ENCODE results near the gene SYCP2.

SYCP2 gene

GRCh38 chr20:59850018-59850641 is 83.3 kb downstream of the SYCP2 start:
- H3K27ac ChIP-seq: no peak overlapping the region
- no peak for TF ChIP-seq ZFX (IDR thresholded peaks at IDR 0.05; ENCODE audit: borderline replicate concordance)
- TF ChIP-seq CTCF (IDR thresholded peaks at IDR 0.05): peak; percentile 74

GRCh38 chr20:59848182-59848581 is 85.3 kb downstream of the SYCP2 start:
- no peak overlapping the region for H3K27ac ChIP-seq
- no peak for TF ChIP-seq CTCF (IDR thresholded peaks at IDR 0.05)

GRCh38 chr20:59845472-59845871 is 88.0 kb downstream of the SYCP2 start:
- H3K27ac ChIP-seq: no peak overlapping the region
- TF ChIP-seq ZFX (IDR thresholded peaks at IDR 0.05; ENCODE audit: borderline replicate concordance) (no peak), CTCF (IDR thresholded peaks at IDR 0.05) (no peak)

GRCh38 chr20:59839400-59839799 is 94.0 kb downstream of the SYCP2 start:
- TF ChIP-seq CTCF (IDR thresholded peaks at IDR 0.05) (no peak), ZFX (IDR thresholded peaks at IDR 0.05; ENCODE audit: borderline replicate concordance) (no peak)
- H3K27ac ChIP-seq: no peak overlapping the region

- no peak for TF ChIP-seq CTCF (IDR thresholded peaks at IDR 0.05)
- no peak for TF ChIP-seq ZFX (IDR thresholded peaks at IDR 0.05; ENCODE audit: borderline replicate concordance)
- no peak overlapping the region for H3K27ac ChIP-seq
Observed at GRCh38 chr20:59837623-59838394, 95.6 kb downstream of the SYCP2 start.

- TF ChIP-seq ZFX (IDR thresholded peaks at IDR 0.05; ENCODE audit: borderline replicate concordance) (no peak), CTCF (IDR thresholded peaks at IDR 0.05) (no peak)
- H3K27ac ChIP-seq: no peak overlapping the region
Observed at GRCh38 chr20:59836767-59837166, 96.7 kb downstream of the SYCP2 start.

All from 22Rv1 (cell line).